Lower lobe of right lung (tissue), 2 donors: ENCODE measurements around the gene HLF. TPM values are rescaled to one million over a fixed set of nuclear protein-coding genes. Genes with fewer than 3 reads are reported as not detected.

Experiments
- ATAC-seq, 2 donors: fragments of 200-7000 bp; cut with Tn5 transposase; one replicate each; pipeline ENCODE4 v1.9.1; 2020 to 2022; ENCODE audit warnings: mild to moderate bottlenecking in 2 of 2, moderate library complexity in 2 of 2
- DNase-seq: peaks from one replicate; pipeline ENCODE4 v3.0.0-alpha.2; 2020
- H3K27ac ChIP-seq: fragments of 200-600 bp; one replicate; pipeline ENCODE4 v1.8.0; 2022
- H3K27me3 ChIP-seq: fragments of 200-600 bp; one replicate; pipeline ENCODE4 v1.8.0; 2022; ENCODE audit warnings: low read depth
- H3K36me3 ChIP-seq: fragments of 200-600 bp; one replicate; pipeline ENCODE4 v1.8.0; 2022; ENCODE audit warnings: mild to moderate bottlenecking
- H3K4me1 ChIP-seq: fragments of 200-600 bp; one replicate; pipeline ENCODE4 v1.8.0; 2022
- H3K4me3 ChIP-seq: fragments of 200-600 bp; one replicate; pipeline ENCODE4 v1.8.0; 2022; ENCODE audit warnings: mild to moderate bottlenecking
- H3K9me3 ChIP-seq: fragments of 200-600 bp; one replicate; pipeline ENCODE4 v1.8.0; 2022
- CTCF ChIP-seq: fragments of 200-600 bp; IDR thresholded peaks from one replicate; pipeline ENCODE4 v1.8.0; 2022; ENCODE audit warnings: antibody characterized with exemption, mild to moderate bottlenecking
- intact Hi-C: fragments of 100-400 bp; cut with DNase I; formaldehyde crosslinking; loops from one replicate; pipeline ENCODE4 v1.11.0; 2022
- total RNA-seq: library from RNA; stranded (reverse); fragmentation: NEBNext Ultra II Directional; extraction: Animal tissue kit (Norgen Biotek cat#: 25700); gene quantifications from one replicate; pipeline ENCODE4 v1.2.1, GENCODE V29; 2021
- donor health status: DM: no; HTN: yes; CAD: no; lungs with severe emphysema.

Gene HLF
- total RNA-seq, 1 donor from 2014 or later, result 29.4 TPM

DNA sequence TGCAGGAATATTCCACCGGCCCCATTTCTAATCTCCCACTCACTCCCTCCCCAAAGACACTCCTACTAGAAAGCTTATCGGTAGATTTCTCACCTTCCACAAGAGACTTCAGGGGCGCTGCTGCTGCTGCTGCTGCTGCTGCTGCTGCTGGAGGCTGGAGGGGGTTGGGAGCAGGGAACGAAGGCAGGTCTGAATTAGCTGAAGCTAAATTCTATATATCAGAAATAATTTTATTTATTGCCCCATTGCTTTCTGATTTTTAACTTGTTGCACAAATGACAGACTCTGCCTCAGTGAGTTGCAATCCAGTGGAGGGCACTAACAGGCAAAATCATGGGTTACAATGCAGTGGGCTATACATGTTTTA is 25.8 kb upstream of the HLF start:
- Histone ChIP-seq H3K4me3 (peak overlapping the region; percentile 54), H3K9me3 (no peaks in the 10 kb centered on the region), H3K27me3 (no peaks in the 10 kb centered on the region), H3K4me1 (peaks cover 18% of the 10 kb centered on the region), H3K27ac (peak overlapping the region; percentile 78), H3K36me3 (no peaks in the 10 kb centered on the region)
- ATAC-seq (peak; percentile 32 to 35), DNase-seq (no peak)
- no peak for TF ChIP-seq CTCF
- intact Hi-C loops, result no loop called here

- no peak for TF ChIP-seq CTCF
- intact Hi-C loops, result no loop called here
- DNase-seq (no peak), ATAC-seq (no peak)
- Histone ChIP-seq H3K27ac (no peak overlapping the region), H3K36me3 (no peaks in the 10 kb centered on the region), H3K27me3 (no peaks in the 10 kb centered on the region), H3K4me1 (peaks cover 18% of the 10 kb centered on the region), H3K4me3 (no peak overlapping the region), H3K9me3 (no peaks in the 10 kb centered on the region)
Measured at GRCh38 chr17:55241097-55241496, 23.7 kb upstream of the HLF start.

GRCh38 chr17:55242476-55242875 is 22.3 kb upstream of the HLF start:
- Histone ChIP-seq H3K36me3 (no peaks in the 10 kb centered on the region), H3K27me3 (no peaks in the 10 kb centered on the region), H3K9me3 (no peaks in the 10 kb centered on the region), H3K4me1 (peaks cover 9% of the 10 kb centered on the region), H3K4me3 (no peak overlapping the region), H3K27ac (no peak overlapping the region)
- no peak for TF ChIP-seq CTCF
- intact Hi-C loops, result no loop called here
- no peak for ATAC-seq
- no peak for DNase-seq

DNA sequence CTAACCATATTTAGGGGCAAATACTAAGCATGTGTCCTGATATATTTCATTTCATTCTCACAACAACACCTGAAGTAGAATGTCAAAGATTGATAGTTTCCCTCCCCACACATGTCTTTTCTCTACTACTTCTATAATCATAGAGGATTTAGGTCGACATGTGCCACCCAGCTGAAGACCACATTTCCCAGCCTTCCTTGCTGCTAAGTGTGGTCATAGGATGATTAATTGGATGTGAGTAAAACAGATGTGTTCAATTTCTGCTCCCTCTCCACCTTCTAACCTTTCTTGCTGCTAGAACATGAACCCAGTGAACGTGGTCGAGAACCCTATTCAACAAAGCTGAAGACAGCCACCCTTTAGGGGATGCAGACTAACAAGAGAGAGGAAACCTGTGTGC is 18.8 kb upstream of the HLF start:
- Histone ChIP-seq H3K27ac (no peak overlapping the region), H3K27me3 (no peaks in the 10 kb centered on the region), H3K36me3 (no peaks in the 10 kb centered on the region), H3K4me3 (no peak overlapping the region), H3K4me1 (no peaks in the 10 kb centered on the region), H3K9me3 (no peaks in the 10 kb centered on the region)
- DNase-seq (no peak), ATAC-seq (no peak)
- TF ChIP-seq CTCF, result no peak
- intact Hi-C loops, result no loop called here

- TF ChIP-seq CTCF, result no peak
- Histone ChIP-seq H3K9me3 (no peaks in the 10 kb centered on the region), H3K27me3 (no peaks in the 10 kb centered on the region), H3K4me1 (no peaks in the 10 kb centered on the region), H3K4me3 (no peak overlapping the region), H3K27ac (no peak overlapping the region), H3K36me3 (no peaks in the 10 kb centered on the region)
- ATAC-seq (no peak), DNase-seq (no peak)
- intact Hi-C loops, result no loop called here
Measured at GRCh38 chr17:55246583-55246982, 18.2 kb upstream of the HLF start.

DNA sequence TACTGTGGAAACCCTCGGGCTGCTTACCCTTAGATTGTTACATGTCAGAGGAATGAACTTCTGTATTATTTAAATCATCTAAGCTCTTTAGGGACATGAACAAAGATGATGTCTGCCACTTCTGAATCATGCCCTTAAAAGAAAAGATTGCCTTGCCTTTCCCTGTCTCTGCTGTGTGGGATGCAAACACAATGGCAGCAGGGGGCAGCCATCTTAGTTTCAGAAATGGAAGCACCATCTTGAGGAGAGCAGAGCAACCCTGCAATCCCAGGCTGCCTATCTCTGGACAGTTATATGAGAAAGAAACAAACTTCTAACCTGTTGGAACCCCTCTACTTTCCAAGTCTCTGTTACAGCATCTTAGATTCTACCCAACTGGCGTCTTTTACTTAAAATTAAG is 16.7 kb upstream of the HLF start:
- ATAC-seq (no peak), DNase-seq (no peak)
- TF ChIP-seq CTCF, result no peak
- Histone ChIP-seq H3K9me3 (no peaks in the 10 kb centered on the region), H3K27ac (no peak overlapping the region), H3K36me3 (no peaks in the 10 kb centered on the region), H3K4me3 (no peak overlapping the region), H3K27me3 (no peaks in the 10 kb centered on the region), H3K4me1 (no peaks in the 10 kb centered on the region)
- intact Hi-C loops, result no loop called here
